Keratinocyte (primary cell): ENCODE measurements around the gene PM20D2. TPM values are rescaled to one million over a fixed set of nuclear protein-coding genes. Genes with fewer than 3 reads are reported as not detected.

Experiments
- DNase-seq: peaks from one replicate; pipeline ENCODE4 v3.0.0-alpha.2; 2011; ENCODE audit warnings: low read depth, missing footprints, low spot score
- FAIRE-seq: peaks from 2 replicates; lab custom pipeline; 2011; peaks lifted over from hg19 to GRCh38; lab: Jason Lieb, UNC
- H2AFZ ChIP-seq: 2 replicates; pipeline ENCODE4 v1.6.0; 2012; ENCODE audit warnings: low read length, control low read depth, inconsistent platforms; ENCODE audit not compliant: control insufficient read depth
- H3K27ac ChIP-seq: 2 replicates; pipeline ENCODE4 v1.5.1; 2011; ENCODE audit warnings: low read length; ENCODE audit not compliant: control insufficient read depth, insufficient read depth
- H3K27me3 ChIP-seq: 3 replicates; pipeline ENCODE4 v1.6.0; 2011; ENCODE audit warnings: low read length; ENCODE audit not compliant: control insufficient read depth, insufficient read depth; ENCODE audit errors: extremely low read depth
- H3K36me3 ChIP-seq, 2 experiments: 2 replicates in 1 of 2; 3 replicates in 1 of 2; pipeline ENCODE4 v1.5.1; 2011; ENCODE audit warnings: low read length in 2 of 2, mild to moderate bottlenecking in 1 of 2; ENCODE audit not compliant: control insufficient read depth in 2 of 2, insufficient read depth in 2 of 2; ENCODE audit errors: extremely low read depth in 1 of 2
- H3K4me1 ChIP-seq: 3 replicates; pipeline ENCODE4 v1.5.1; 2011; ENCODE audit warnings: low read length; ENCODE audit not compliant: control insufficient read depth, insufficient read depth; ENCODE audit errors: extremely low read depth
- H3K4me2 ChIP-seq: 3 replicates; pipeline ENCODE4 v1.6.0; 2011; ENCODE audit warnings: low read depth, low read length; ENCODE audit not compliant: control insufficient read depth, insufficient read depth; ENCODE audit errors: extremely low read depth
- H3K4me3 ChIP-seq, 3 experiments: fragments of 200-600 bp in 1 of 3; sonication (generic) in 1 of 3; 2 replicates in 2 of 3; 3 replicates in 1 of 3; pipeline ENCODE4 v1.5.1; 2011 to 2016; ENCODE audit warnings: low read length in 3 of 3, mild to moderate bottlenecking in 3 of 3, control low read depth in 2 of 3, inconsistent platforms in 1 of 3, low read depth in 1 of 3, mixed read lengths in 1 of 3, mixed run types in 1 of 3, moderate library complexity in 1 of 3; ENCODE audit not compliant: control insufficient read depth in 2 of 3, insufficient read depth in 2 of 3; ENCODE audit errors: extremely low read depth in 1 of 3
- H3K79me2 ChIP-seq: 2 replicates; pipeline ENCODE4 v1.6.0; 2012; ENCODE audit warnings: low read length; ENCODE audit not compliant: control insufficient read depth, insufficient read depth
- H3K9ac ChIP-seq: 3 replicates; pipeline ENCODE4 v1.6.0; 2011; ENCODE audit warnings: low read length; ENCODE audit not compliant: control insufficient read depth, insufficient read depth; ENCODE audit errors: extremely low read depth
- H3K9me1 ChIP-seq: 3 replicates; pipeline ENCODE4 v1.6.0; 2011; ENCODE audit warnings: low read length; ENCODE audit not compliant: control insufficient read depth, insufficient read depth; ENCODE audit errors: extremely low read depth
- H3K9me3 ChIP-seq: 2 replicates; pipeline ENCODE4 v1.5.1; 2012; ENCODE audit warnings: low read depth, low read length; ENCODE audit not compliant: control insufficient read depth
- H4K20me1 ChIP-seq: 3 replicates; pipeline ENCODE4 v1.6.0; 2011; ENCODE audit warnings: low read length; ENCODE audit not compliant: control insufficient read depth, insufficient read depth; ENCODE audit errors: extremely low read depth
- EZH2 ChIP-seq: IDR thresholded peaks from one replicate; pipeline ENCODE4 v1.6.1; 2012; ENCODE audit warnings: inconsistent platforms, mild to moderate bottlenecking, low read length, moderate library complexity
- dilution Hi-C: fragments of 300-500 bp; cut with MboI; formaldehyde crosslinking; loops from one replicate; pipeline ENCODE4 v1.7.0; 2020; ENCODE audit warnings: low sequenced_read_pairs; ENCODE audit not compliant: extremely low pct_ligation_motif_present
- polyA plus RNA-seq, 5 experiments: library from polyadenylated mRNA; depleted of rRNA in 3 of 5; stranded (reverse) in 3 of 5; stranded (forward) in 1 of 5; unstranded in 1 of 5; fragments of >200 nt; gene quantifications; 1 replicate in 1 of 5; 2 replicates in 3 of 5; 3 replicates in 1 of 5; pipeline versions ENCODE4 v1.2.1 to v1.2.3, GENCODE V29; 2011 to 2012; ENCODE audit warnings: missing spikeins in 2 of 5, low read depth in 1 of 5, low replicate concordance in 1 of 5
- TF ChIP-seq, protein P1 (sequence below), 3 experiments: IDR thresholded peaks in 1 of 3; conservative IDR thresholded peaks in 1 of 3; optimal IDR thresholded peaks in 1 of 3; 2 replicates in 2 of 3; 3 replicates in 1 of 3; pipeline versions ENCODE3 to v1.5.1; 2011; ENCODE audit warnings: low read length in 3 of 3, mild to moderate bottlenecking in 3 of 3, moderate library complexity in 2 of 3, control low read depth in 1 of 3, inconsistent platforms in 1 of 3; ENCODE audit not compliant: insufficient read depth in 2 of 3; ENCODE audit errors: extremely low read depth in 1 of 3

The PM20D2 gene
- polyA plus RNA-seq, 1 donor (not counting 4 experiments of a cell fraction or from before 2014, with no cell fraction given), result 7.9 TPM

- H3K9me1 ChIP-seq, result no peaks in the 10 kb centered on the region
- DNase-seq, result no peak
- no peak overlapping the region for H2AFZ ChIP-seq
- TF ChIP-seq, protein P1, sequence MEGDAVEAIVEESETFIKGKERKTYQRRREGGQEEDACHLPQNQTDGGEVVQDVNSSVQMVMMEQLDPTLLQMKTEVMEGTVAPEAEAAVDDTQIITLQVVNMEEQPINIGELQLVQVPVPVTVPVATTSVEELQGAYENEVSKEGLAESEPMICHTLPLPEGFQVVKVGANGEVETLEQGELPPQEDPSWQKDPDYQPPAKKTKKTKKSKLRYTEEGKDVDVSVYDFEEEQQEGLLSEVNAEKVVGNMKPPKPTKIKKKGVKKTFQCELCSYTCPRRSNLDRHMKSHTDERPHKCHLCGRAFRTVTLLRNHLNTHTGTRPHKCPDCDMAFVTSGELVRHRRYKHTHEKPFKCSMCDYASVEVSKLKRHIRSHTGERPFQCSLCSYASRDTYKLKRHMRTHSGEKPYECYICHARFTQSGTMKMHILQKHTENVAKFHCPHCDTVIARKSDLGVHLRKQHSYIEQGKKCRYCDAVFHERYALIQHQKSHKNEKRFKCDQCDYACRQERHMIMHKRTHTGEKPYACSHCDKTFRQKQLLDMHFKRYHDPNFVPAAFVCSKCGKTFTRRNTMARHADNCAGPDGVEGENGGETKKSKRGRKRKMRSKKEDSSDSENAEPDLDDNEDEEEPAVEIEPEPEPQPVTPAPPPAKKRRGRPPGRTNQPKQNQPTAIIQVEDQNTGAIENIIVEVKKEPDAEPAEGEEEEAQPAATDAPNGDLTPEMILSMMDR (optimal IDR thresholded peaks at IDR 0.05 in 1 of 3, IDR thresholded peaks at IDR 0.05 in 1 of 3, conservative IDR thresholded peaks at IDR 0.05 in 1 of 3; ENCODE audit: extremely low read depth in 1 of 3, insufficient read depth in 2 of 3, low read length in 3 of 3), result no peak
- no peak for TF ChIP-seq EZH2
- no peaks in the 10 kb centered on the region for H4K20me1 ChIP-seq
- H3K27me3 ChIP-seq, result no peaks in the 10 kb centered on the region
- no peak overlapping the region for H3K27ac ChIP-seq
- no peak overlapping the region for H3K9ac ChIP-seq
- dilution Hi-C loops, result no loop called here
- H3K4me2 ChIP-seq, result no peak overlapping the region
- no peaks in the 10 kb centered on the region for H3K36me3 ChIP-seq
- FAIRE-seq, result no peak
- no peak overlapping the region for H3K4me3 ChIP-seq
- no peaks in the 10 kb centered on the region for H3K79me2 ChIP-seq
- H3K4me1 ChIP-seq, result no peaks in the 10 kb centered on the region
- H3K9me3 ChIP-seq, result no peaks in the 10 kb centered on the region
These were observed 45.7 kb upstream of the PM20D2 start for GRCh38 chr6:89100114-89100513.

DNA sequence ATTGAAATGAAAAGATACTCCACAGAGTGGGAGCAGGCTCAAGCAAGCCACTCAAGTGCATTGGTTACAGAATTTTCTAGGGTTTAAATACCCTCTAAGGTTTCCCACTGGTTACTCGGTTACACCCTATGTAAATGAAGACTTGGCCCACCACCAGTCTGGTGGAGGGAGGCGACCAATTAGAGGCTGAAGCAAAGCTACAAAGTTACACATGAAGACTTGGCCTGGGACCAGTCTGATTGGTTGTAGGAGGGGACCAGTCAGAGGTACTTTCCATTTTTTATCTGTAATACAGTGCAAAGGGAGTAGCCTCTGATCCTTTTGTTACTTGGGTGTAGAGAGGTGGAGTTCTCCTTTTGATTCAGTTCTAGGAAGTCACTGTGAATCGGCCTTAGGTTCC lies 35.6 kb upstream of the PM20D2 start:
- Histone ChIP-seq H3K36me3 (no peaks in the 10 kb centered on the region), H4K20me1 (no peaks in the 10 kb centered on the region), H3K79me2 (no peaks in the 10 kb centered on the region), H3K9me3 (no peaks in the 10 kb centered on the region), H3K4me2 (no peak overlapping the region), H3K9ac (no peak overlapping the region), H3K27ac (no peak overlapping the region), H3K27me3 (no peaks in the 10 kb centered on the region), H3K4me1 (no peaks in the 10 kb centered on the region), H3K9me1 (no peaks in the 10 kb centered on the region), H3K4me3 (no peak overlapping the region), H2AFZ (no peak overlapping the region)
- no peak for FAIRE-seq
- dilution Hi-C loops, result no loop called here
- TF ChIP-seq EZH2, result no peak
- TF ChIP-seq, protein P1 (optimal IDR thresholded peaks at IDR 0.05 in 1 of 3, IDR thresholded peaks at IDR 0.05 in 1 of 3, conservative IDR thresholded peaks at IDR 0.05 in 1 of 3; ENCODE audit: extremely low read depth in 1 of 3, insufficient read depth in 2 of 3, low read length in 3 of 3), result no peak
- DNase-seq, result no peak
